NCI-H2227 treated with DMSO at 0.1 percent for 48 hours (cell line): ENCODE results near the gene CD44.

Source experiments
- DNase-seq: peaks from one replicate; lab custom pipeline; 2025; lab: John Stamatoyannopoulos, UW

CD44 gene

DNA sequence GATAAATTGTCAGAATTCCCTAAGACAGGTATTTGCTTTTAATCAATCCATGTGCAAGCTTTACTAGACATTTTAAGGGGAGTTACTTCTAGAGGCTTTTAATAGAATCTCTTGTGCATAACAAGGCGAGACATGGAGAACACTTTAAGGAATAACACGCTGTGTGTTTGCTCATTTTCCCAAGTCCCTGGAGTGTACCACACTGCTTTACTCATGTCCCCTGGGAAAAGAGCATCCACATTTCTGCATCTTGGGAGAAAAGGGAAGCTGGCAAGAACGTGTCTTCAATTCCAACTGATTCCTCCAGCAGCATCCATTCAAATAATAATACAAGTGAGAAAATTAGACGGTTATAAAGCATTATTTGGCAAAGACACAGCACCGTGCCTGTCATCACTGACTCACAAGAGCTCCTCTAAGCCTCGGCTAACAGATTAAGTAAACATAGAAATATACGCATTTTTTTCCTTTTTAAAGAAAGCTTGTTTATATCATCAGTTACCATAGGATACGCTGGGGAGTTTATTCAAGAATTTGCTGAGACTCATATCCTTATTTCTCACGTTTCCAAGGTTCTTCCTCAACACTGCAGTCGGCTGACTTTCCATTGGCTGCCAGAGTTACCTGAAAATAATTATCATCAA lies 121.5 kb downstream of the CD44 start:
- no peak for DNase-seq

GRCh38 chr11:35261197-35261596 lies 122.2 kb downstream of the CD44 start:
- no peak for DNase-seq

GRCh38 chr11:35262056-35262455 lies 123.1 kb downstream of the CD44 start:
- no peak for DNase-seq

- DNase-seq: no peak
Observed at GRCh38 chr11:35262735-35263134, 123.8 kb downstream of the CD44 start.

- DNase-seq: no peak
Observed at GRCh38 chr11:35265755-35266454, 126.9 kb downstream of the CD44 start.

- no peak for DNase-seq
Observed at GRCh38 chr11:35267504-35267903, 128.5 kb downstream of the CD44 start.

DNA sequence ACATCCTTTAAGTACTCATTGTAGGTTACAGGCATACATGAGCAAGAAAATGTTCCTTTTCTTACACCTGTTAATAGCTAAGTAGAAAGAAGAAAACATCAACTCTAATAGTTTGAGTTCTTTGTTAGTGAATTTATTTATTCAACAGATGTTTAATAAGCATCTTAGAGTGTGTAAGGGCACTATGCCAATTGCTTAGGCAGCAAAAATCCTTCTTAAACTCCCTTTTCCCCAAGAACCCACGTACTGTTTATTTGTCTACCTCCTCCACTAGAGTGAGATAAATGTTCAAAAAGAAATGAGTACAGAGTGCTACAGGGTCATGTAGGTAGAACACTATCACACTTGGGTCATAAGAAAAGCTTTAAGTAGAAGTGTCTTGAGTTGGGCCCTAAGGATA lies 131.4 kb downstream of the CD44 start:
- no peak for DNase-seq

GRCh38 chr11:35271031-35271430 lies 132.1 kb downstream of the CD44 start:
- DNase-seq: no peak

DNA sequence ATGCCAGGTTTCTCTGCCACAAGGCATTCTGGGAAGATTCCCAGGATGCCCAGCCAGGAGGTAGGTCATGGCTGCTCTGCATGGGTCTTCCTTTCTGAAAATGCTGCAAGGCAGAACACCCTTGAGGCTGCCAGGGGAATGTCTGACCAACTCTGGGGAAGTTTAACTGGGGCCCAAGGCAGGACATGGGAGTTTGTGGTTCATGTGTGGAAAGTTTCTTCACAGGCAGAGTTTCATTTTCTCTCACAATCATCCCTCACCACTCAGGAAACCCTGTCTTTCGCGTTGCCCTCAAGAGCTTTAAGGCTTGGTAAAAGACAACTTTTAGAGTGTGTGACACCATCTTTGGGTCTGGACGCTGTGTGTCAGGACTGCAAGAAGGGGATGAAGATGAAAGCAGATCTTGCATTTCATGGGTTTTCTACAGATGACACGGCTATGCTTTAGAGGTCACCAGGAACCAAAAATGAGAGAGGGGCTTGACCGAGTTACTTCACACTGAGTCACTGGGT lies 133.5 kb downstream of the CD44 start:
- no peak for DNase-seq

GRCh38 chr11:35274909-35275785 lies 136.2 kb downstream of the CD44 start:
- no peak for DNase-seq

- no peak for DNase-seq
Observed at GRCh38 chr11:35275786-35276170, 136.8 kb downstream of the CD44 start.

GRCh38 chr11:35276396-35277145 lies 137.6 kb downstream of the CD44 start:
- DNase-seq: no peak

DNA sequence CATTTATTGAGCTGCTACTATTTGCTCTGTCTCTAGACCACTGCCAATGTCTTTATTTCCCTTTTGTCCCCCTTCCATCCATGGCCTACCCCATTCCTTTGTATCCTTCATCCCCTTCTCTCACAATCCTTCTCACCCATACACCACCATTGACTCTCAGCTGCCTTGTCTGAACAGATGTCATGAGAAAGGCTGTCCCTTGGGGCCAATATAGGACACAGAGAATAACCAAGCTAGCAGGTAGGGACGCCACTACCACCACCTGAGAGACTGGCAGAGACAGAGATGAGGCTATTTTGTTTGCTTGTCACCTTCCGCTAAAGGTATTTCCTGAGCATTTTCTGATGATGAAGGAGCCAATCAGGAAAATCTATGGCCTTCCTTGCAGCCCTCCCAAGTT lies 138.9 kb downstream of the CD44 start:
- DNase-seq: no peak

DNA sequence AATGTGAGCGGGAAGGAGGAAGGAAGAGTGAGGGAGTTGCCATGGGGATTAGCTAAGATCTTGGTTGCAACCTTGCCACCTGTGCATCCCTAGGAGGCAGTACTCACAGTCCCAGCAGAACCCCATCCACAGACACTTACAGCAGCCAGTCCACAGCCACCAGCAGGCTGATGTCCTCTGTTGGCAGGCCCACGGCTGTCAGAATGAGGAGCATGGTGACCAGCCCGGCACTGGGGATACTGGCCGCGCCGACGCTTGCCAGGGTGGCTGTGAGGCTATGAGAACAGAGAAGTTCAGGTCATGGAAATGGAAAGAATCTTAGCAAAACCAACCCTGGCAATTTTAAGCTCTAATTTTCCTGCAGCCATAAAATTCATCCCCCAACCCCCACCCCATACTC lies 141.8 kb downstream of the CD44 start:
- DNase-seq: no peak

DNA sequence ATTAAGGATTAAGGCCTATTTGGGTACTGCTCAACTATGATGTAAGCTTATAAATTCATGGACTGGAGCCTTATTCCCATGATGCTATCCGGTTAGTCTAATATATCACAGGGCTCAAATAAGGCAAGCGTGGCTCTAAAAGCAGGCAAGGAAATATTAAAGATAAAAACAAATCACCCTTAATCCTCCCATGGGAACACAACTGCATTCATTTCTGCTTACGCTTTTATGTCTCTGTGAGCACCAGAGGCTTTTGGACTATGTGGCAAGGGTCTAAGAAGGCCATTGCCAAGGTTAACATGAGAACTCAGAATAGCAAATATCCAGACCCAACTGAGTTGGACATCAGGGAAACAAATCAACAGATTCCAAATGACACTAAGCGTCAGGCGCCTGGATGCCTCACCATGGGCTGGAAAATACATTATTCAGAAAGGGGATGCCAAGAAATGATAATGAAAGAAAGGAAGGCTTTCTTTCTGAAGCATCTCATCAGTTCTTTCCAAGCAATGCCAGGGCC lies 142.3 kb downstream of the CD44 start:
- no peak for DNase-seq
